Measurements from ENCODE around the gene SNX27. TPM values are rescaled to one million over a fixed set of nuclear protein-coding genes. Genes with fewer than 3 reads are reported as not detected.

SNX27 gene
- total and polyA plus RNA-seq, 3 donors from 2014 or later = 24.7 to 44.4 (median 42.8) TPM

GRCh38 chr1:151716771-151717631 lies 105.2 kb downstream of the SNX27 start, which contains the start of gene CELF3:
TSS of gene CELF3 (minus strand) at chr1:151716803. CDS start at chr1:151716020, 783 bp downstream.
- peaks cover 25% of the 10 kb centered on the region for H3K4me1 ChIP-seq
- intact Hi-C loops (cut with DNase I; ENCODE audit: low total_unique reads) = no loop called here
- H3K36me3 ChIP-seq (ENCODE audit: low read depth, missing control alignments) = no peaks in the 10 kb centered on the region
- H3K4me3 ChIP-seq = peak within 1 kb of the TSS in 1 of 2 donors; percentile 3
- H3K27me3 ChIP-seq = no peaks in the 10 kb centered on the region
- 2% methylated on average over 27 of the region's 27 CpGs for WGBS, 2 donors
- no peaks in the 10 kb centered on the region for H3K9me3 ChIP-seq
- peak; percentile 50 for DNase-seq
- H3K27ac ChIP-seq = no peak within 1 kb of the TSS
- no peak for TF ChIP-seq POLR2A (IDR thresholded peaks at IDR 0.05)
- TF ChIP-seq CTCF (IDR thresholded peaks at IDR 0.05) = no peak

- peaks cover 25% of the 10 kb centered on the region for H3K4me1 ChIP-seq
- 18 to 28% methylated on average over 2 to 4 of the region's 4 CpGs for WGBS, 2 donors
- intact Hi-C loops (cut with DNase I; ENCODE audit: low total_unique reads) = no loop called here
Observed at GRCh38 chr1:151718011-151718431, 106.2 kb downstream of the SNX27 start.

GRCh38 chr1:151718666-151719065 lies 106.8 kb downstream of the SNX27 start:
- Histone ChIP-seq H3K4me1 (peaks cover 25% of the 10 kb centered on the region), H3K27ac (no peak overlapping the region), H3K9me3 (no peaks in the 10 kb centered on the region), H3K27me3 (no peaks in the 10 kb centered on the region), H3K36me3 (ENCODE audit: low read depth, missing control alignments) (no peaks in the 10 kb centered on the region), H3K4me3 (no peak overlapping the region)
- no peak for DNase-seq
- 70 to 89% methylated on average over 4 of the region's 4 CpGs for WGBS, 2 donors
- intact Hi-C loops (cut with DNase I; ENCODE audit: low total_unique reads) = no loop called here
- TF ChIP-seq CTCF (IDR thresholded peaks at IDR 0.05) = no peak
- TF ChIP-seq POLR2A (IDR thresholded peaks at IDR 0.05) = no peak

More at GRCh38 chr1:151718011-151718431, 106.2 kb downstream of the SNX27 start:
- no peaks in the 10 kb centered on the region for H3K9me3 ChIP-seq
- TF ChIP-seq POLR2A (IDR thresholded peaks at IDR 0.05) (no peak), CTCF (IDR thresholded peaks at IDR 0.05) (no peak)
- H3K36me3 ChIP-seq (ENCODE audit: low read depth, missing control alignments) = no peaks in the 10 kb centered on the region
- H3K4me3 ChIP-seq = no peak overlapping the region
- H3K27ac ChIP-seq = no peak overlapping the region
- H3K27me3 ChIP-seq = no peaks in the 10 kb centered on the region
- no peak for DNase-seq

GRCh38 chr1:151720125-151720524 lies 108.3 kb downstream of the SNX27 start:
- DNase-seq = no peak
- Histone ChIP-seq H3K9me3 (no peaks in the 10 kb centered on the region), H3K27me3 (no peaks in the 10 kb centered on the region), H3K4me3 (no peak overlapping the region), H3K36me3 (ENCODE audit: low read depth, missing control alignments) (no peaks in the 10 kb centered on the region), H3K4me1 (peaks cover 25% of the 10 kb centered on the region), H3K27ac (peak overlapping the region; percentile 9 to 83)
- TF ChIP-seq POLR2A (IDR thresholded peaks at IDR 0.05) = no peak
- TF ChIP-seq CTCF (IDR thresholded peaks at IDR 0.05) = no peak
- 9 to 15% methylated on average over 1 of the region's 1 CpG for WGBS, 2 donors
- intact Hi-C loops (cut with DNase I; ENCODE audit: low total_unique reads) = no loop called here

Measured in testis (tissue), 3 donors.